Embryonic facial prominence (tissue), 1 donor: ENCODE data around the gene P2RX2.

Experiments
- DNase-seq: peaks from one replicate; pipeline ENCODE4 v3.0.0-alpha.2; 2016; ENCODE audit errors: extremely low spot score

The P2RX2 gene

DNA sequence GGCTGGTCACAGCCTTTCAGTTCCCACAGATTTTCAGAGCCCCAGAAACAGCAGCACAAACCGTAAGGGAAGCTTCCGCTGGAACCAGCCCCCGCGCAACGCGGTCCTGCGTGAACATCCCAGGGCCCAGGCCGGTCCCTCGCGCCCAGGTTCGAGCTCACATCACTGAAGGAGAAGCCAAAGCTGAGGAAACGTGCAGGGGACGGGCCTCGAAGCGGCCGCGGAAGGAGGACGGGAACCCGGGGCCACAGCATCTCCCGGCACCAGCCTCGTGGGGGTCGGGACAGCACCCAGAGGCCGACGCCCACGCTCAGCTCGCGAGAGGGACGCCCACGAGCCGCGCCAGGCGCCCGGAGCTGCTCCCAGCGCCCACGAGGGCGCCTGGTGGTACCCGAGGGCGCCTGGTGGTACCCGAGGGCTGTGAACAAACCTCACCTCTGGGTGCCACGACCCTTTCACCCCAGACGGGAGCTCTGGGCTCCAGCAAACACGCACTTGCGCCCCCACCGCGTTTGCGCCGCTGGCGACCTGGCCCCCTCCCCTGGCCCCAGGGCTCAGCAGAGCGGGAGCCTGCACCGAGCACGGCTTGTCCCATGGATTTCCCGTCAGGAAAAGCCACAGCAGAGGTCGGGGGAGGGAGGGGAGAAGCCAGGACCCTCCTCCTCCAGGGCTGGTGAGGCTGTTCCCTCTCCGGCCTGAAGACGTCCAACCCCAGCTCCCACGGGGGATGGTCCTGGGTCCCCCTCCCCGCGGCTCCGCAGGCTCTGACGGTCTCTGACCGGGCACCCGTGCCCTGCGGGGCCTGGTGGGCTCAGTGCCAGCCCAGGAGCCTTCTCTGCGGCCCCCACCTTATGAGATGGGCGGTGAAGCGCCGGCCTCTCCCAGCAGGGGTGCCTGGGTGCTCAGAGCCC, 15.1 kb upstream of the P2RX2 start:
- no peak for DNase-seq

DNA sequence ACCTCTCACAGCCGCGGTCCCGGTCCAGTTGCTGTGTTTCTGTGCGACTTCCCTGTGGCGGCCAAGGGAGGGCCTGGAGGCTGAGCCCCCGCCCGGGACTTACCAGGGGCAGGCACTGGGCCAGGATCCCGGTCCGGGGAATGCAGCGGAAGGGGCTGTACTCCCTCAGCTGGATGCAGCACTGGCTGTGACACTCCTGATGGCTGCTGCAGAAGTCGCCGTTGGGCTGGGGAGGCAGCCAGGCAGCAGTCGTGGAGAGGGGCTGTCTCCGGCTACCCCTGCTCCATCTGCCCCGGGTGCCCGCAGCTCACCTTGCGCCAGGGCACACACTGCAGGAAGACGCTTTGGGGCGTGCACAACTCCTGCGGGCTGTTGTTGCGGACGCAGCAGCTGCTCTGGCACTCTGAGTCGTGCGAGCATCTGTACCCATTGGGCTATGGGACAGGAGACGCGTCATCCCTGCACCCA, 14.4 kb upstream of the P2RX2 start:
- DNase-seq = no peak

DNA sequence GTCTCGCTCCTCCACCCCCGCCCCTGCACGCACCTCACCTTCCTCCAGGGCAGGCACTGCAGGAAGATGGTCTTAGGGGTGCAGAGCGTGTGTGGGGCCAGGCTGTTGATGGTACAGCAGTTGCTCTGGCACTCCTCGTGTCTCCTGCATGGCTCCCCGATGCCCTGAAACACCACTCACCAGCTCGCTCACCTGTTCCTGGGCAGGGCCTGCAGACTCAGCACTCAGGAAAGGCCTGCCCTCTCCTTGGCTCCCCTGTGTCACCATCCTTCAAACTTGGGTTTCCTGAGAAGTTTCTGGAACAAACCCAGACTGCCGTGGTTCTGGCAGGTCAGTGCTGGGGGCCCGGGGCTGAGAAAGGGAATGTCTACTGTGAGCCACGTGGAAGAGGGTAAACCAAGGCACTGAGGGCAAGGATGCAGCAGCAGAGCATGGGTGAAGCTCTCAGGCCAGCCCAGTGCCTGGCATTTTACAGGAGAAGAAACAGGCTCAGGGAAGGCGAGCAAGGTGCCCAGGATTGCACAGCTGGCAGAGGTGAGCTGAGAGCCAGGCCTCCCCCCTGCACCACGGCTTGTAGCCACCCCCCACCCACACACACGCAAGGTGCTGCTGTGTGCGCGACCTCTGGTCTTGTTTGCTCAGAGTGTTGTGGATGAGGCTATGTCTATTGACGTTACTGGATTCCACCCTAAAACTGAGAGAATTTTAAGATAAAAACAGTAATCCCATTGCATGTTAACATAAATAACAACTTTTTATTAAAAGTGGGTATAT, 13.7 kb upstream of the P2RX2 start:
- no peak for DNase-seq

DNA sequence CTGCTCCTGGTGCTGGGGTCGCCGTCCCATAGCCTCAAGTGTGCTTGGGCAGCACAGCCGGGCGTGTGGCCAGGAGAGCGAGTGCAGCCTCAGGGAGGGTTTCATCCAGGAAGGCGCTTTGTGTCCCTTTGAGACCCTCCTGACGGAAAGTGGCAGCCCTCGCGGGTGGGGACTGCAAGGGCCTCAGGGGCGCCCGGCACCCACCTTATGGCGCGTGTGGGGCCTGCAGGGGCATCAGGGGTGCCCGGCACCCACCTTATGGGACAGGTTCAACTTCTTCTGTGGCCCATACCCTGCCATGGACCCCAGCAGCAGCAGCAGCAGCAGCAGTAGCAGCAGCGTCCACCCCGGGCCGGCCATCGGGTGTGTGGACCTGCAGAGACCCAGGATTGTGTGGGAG, 12.7 kb upstream of the P2RX2 start:
- DNase-seq = no peak

DNA sequence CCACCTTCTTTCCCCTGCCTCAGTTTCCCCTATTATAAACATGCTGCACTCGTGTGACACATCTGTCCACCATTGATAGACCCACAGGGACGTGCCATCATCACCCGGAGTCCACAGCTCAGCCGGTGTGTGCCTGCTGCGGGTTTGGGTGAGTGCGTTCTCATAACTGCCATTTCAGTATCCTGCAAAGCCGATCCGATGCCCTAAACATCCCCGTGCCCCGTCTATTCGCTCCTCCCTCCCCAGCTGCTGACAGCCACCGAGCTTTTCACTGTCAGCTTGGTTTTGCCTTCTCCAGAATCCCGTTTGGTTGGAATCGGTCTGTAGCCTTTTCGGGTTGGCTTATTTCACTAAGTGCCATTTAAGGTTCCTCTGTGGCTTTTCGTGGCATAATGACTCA, 12.1 kb upstream of the P2RX2 start:
- no peak for DNase-seq

DNA sequence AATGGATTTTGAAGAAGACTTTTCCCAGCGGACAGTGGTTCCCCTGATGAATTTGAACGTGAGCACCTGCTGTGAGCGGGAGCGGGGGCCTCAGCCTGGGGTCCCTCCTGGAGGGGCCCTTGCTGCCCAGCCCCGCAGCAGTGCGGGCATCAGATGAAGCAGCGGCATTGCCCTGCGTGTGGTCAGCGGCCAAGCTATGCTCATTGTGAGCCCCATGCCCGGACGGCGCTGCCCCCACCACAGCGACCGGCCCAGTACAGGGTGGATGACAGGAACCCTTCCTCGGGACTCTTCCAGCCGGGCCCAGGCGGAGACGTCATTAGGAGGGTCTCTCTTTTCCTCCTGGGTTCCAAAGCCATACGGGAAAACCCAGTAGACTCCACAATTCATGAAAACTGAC, 11.6 kb upstream of the P2RX2 start:
- DNase-seq = no peak

DNA sequence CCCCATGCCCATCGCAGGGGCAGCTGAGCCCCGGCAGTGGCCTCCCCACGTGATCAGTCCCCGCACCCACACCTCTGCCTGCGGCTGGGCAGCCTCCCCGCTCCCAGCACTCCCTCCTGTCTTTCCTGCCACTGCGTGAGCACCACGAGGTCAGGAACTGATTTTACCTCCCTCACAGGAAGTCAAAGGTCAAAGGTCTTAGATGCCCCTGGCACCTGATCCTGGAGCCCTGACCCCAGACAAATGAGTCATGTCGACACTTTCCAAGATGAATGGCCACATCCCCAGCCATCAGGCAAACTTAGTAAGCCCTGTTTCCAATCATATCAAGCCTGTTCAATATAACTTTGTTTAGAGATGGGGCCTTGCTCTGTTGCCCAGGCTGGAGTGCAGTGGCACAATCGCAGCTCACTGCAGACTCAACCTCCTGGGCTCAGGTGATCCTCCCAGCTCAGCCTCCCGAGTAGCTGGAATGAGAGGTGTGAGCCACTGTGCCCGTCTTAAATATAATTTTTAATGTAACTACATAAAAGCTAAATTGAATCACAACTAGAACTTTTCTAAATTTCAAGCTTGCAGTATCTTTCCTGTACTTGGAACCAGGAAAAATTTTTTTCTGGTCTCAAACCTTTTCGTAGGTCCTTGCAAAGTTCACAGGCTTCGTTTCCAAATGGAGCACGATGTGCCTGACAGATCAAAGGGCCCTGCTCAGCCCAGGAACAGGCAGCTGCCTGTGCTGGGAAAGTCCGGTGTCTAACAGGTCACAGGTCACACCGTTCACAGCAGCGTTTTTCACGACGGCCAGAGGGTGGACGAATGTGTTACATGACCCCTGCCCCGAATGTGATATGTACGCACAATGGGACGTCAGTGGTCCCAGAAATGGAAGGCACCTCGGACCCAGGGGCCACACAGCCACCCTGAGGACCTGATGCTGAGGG, 10.1 kb upstream of the P2RX2 start:
- no peak for DNase-seq

DNA sequence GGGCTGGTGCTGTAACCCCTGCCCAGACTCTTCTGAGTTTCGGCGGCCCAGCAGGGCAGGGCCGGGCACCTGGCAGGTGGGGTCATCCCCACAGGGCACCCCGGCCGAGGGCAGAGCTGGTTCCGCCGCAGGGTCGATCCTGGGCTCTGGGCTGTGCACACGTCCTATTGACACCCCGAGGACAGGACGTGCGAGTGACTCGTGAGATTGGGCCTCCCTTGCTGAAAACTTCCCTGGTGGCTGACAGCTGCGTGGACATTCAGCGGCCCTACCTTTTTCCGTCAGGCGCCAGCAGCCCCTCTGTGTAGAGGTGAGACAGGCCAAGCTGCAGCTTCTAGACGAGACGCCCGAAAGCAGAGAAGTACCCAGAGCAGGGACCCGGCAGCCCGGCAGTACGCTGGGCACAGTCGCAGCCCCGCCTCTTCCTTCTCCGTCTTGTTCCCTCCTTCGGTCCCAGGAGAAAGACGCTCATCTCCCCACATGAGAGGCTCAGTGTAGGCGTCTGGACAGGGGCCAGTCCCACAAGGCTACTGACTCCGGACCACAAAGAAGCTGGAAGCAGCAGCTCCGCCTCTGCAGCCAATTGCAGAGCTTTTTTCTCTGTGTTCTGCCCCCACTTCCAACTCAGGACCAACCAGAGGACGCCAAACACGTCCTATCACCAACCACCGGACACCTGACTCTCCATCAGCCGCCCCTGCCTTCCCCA, 8.4 kb upstream of the P2RX2 start, which contains the start of gene LRCOL1:
LRCOL1 (minus strand) TSS at position 532 of the 709 bp plus-strand sequence. CDS start 4,331 bp downstream, outside the sequence.
- no peak for DNase-seq

DNA sequence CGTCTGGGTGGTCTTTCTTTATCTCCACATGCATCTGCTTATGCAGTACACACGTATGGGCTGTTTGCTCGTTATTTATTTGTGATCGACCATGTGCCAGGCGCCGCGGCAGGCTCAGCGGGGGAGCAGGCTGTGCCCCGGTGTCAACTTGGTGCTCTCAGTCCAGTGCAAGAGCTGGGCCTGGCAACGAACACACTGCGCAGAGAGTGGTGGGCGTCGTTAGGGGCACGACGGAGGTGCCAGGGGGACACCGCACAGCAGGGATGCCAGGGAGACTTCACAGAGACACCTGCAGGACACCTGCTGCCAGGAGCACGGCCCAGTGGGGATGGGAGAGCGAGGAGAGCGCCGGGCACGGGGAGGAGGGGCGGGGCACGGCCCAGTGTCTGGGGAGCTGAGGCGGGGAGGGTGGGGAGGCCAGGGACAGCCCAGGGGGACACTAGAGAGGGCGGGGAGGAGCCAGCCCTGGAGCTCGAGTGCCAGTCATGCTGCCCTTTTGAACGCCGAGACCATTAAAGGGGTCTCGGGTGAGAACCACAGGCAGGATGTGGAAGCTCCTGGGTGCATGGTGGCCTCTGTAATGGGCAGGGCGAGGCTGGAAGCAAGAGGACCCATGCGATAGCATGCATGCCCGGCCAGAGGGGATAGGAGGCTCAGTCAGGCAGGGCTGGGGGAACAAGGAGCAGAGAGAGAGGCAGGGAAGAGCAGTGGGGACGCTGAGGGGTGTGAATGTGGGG, 7.5 kb upstream of the P2RX2 start:
- no peak for DNase-seq

DNA sequence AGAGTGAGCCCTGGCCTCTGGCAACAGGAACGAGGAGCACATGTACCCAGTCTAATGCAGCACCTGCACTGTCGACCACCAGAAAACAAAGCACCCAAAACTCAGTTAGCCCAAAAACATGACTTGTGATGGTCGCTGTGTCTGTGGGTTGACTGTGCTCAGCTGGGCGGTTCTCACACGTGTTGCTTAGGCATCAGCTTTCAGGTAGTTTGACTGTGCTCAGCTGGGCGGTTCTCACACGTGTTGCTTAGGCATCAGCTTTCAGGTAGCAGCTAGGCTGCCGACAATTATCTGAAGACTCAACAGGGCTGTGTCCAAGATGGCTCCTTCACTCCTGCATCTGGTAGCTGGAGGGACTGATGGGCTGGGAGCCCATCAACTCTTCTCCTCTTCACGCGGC, 7.0 kb upstream of the P2RX2 start:
- no peak for DNase-seq

DNA sequence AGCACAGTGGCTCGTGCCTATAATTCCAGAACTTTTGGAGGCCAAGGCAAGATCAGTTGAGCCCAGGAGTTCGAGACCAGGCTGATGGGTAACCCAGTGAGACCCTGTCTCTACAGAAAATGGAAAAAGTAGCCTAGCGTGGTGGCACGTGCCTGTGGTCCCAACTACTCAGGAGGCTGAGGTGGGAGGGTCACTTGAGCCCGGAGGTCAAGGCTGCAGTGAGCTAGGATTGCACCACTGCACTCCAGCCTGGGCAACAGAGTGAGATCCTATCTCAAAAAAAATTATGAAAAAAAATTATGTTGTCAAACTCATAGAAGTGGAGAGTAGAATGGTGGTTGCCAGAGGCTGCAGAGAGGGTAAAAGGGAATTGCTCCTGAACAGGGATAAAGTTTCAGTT, 4.5 kb upstream of the P2RX2 start:
- DNase-seq = no peak

DNA sequence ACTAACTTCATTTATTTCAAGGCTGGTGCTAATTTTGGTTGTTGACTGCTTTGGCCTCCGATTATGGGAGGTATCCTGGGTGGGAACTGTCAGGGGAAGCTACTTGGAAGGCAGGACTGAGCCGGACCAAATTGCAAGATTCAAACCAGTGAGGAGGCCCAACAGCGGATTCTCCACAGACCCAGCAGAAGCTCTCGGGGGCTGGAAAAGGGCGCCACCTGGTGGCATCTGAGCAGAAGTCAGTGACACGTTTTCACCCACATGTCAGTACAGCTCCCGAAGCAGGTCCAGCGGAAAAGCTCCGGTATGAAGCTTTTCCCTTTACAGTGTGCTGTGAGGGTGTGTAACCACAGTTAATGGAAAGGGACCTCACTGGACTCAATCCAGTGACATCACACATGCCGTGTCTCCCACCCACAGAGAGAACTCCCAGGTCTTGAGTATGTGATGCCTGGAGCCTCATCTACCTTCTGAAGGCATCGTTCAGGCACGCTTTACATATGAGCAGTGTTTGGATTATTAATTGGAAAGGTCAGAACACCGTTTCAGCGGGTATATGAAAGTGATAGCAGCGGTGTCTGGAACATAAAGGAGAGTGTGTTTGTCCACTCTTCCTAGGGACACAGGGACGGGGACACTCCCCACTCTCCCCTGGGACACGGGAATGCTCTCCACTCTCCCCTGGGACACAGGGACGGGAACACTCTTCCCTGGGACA, 3.6 kb upstream of the P2RX2 start:
- peak; percentile 52 for DNase-seq

DNA sequence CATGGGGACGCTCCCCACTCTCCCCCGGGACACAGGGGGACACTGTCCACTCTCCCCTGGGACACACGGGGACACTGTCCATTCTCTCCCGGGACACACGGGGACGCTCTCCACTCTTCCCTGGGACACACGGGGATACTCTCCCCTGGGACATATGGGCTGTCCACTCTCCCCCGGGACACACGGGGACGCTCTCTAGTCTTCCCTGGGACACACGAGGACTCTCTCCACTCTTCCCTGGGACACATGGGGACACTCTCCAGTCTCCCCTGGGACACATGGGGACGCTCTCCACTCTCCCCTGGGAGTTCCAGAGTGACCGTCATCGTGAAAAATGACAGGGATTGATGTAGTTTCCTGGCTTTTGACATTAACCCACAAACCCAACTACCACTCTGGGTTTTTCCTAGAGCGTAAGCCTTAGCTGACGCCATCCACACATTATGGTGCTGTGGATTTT, 3.0 kb upstream of the P2RX2 start:
- DNase-seq = no peak

DNA sequence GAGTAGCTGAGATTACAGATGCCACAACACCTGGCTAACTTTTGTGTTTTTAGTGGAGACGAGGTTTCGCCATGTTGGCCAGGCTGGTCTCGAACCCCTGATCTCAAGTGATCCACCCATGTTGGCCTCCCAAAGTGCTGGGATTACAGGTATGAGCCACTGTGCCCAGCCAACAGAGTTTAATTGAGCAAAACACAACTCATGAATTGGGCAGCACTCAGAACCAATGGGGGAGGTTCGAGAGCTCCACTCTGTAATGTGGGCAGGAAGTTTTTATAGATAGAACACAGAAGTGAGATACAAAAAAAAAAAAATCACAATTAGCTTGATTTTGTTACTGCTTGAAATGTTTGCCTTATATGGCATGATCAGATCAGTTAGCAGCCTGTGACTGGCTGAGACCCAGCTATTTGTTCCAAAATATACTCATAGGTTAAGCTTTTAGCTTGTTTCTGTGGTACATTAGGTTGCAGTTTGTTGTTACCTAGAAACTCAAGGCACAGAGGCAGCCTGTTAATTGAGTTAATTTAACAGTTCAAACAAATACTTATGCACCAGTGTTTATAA, 1.4 kb upstream of the P2RX2 start:
- DNase-seq = no peak

DNA sequence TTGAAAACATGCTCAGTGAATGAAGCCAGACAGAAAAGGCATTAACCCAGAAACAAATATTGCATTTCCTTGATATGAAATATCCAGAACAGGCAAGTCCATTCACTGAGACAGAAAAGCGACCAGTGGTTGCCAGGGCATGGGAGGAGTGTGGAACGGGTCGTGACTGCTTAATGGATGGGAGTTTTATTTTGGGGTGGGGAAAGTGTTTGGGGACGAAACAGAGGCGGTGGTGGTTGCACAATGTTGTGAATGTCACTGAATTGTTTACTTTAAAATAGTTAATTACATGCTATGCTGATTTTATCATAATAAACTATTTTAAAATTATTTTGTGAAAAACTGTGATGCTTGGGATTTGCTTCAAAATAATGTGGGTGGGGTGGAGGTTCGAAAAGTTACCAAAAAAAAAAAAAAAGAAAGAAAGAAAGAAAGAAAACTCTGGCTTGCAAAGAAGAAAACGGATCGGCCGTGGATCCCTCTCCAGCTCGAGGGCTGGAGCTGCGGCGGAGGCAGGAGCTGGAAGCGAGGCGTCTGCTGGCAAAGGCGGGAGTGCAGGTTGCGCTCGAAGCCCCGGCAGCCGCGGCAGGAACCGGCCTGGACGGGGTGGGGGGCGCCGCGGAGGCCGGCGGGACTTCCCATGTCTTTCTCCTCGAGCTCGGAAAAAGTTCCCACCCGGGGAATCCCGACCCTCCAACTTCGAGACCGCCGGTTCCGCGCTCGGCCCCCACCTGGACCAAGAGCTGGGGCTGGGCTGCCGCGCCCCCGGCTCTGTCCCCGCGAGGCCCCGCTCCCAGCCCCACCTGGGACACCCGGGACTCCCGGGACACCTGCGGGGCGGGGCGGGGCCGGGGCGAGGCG, 524 bp upstream of the P2RX2 start:
- DNase-seq = no peak

DNA sequence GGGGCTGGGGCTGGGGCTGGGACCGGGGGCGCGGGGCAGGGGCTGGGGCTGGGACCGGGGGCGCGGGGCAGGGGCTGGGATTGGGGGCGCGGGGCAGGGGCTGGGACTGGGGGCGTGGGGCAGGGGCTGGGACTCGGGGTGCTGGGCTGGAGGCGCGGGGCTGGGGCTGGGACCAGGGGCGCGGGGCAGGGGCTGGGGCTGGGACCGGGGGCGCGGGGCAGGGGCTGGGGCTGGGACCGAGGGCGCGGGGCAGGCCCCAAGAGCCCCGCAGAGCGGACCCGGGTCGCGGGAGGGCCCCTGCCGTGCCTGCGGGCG, 452 bp downstream of the P2RX2 start:
- DNase-seq = no peak

DNA sequence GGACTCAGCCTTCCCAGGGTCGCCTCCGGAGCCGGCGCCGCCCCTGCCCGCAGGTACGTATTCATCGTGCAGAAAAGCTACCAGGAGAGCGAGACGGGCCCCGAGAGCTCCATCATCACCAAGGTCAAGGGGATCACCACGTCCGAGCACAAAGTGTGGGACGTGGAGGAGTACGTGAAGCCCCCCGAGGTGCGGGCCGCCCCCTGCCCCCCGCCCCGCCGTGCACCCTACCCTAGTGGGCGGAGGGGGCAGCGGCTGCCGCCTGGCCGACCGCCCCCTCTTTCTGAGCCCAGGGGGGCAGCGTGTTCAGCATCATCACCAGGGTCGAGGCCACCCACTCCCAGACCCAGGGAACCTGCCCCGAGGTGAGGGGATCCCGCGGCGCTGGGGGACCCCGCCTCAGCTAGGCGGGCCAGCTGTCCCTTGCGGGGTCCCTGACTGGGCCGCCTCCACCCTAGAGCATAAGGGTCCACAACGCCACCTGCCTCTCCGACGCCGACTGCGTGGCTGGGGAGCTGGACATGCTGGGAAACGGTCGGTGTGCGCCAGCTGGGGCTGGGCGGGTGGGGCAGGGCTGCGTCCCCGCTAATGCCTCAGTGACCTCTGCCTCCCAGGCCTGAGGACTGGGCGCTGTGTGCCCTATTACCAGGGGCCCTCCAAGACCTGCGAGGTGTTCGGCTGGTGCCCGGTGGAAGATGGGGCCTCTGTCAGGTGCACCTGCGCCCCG, 973 bp downstream of the P2RX2 start:
- no peak for DNase-seq
